Neuronal stem cell (in vitro differentiated cells): ENCODE results near the gene KLRC4.
A peak's percentile ranks its signal among the peaks of the same experiment; 100 is the strongest.
"Not testable (repeated sequence)": the region's sequence is repeated elsewhere in the genome, so short reads cannot be mapped to it uniquely, and the experiment has no call there.

Experiments used
- DNase-seq: peaks from one replicate; pipeline ENCODE4 v3.0.0-alpha.2; 2013; ENCODE audit warnings: low spot score
- H2AFZ ChIP-seq: one replicate; pipeline ENCODE4 v1.6.1; 2013; ENCODE audit warnings: mild to moderate bottlenecking, low read length, inconsistent platforms
- H2AK5ac ChIP-seq: 2 replicates; pipeline ENCODE4 v1.6.1; 2013; ENCODE audit warnings: low read depth, mild to moderate bottlenecking, inconsistent platforms, low read length, moderate library complexity, mixed read lengths
- H2BK120ac ChIP-seq: 2 replicates; pipeline ENCODE4 v1.6.1; 2013; ENCODE audit warnings: low read depth, mild to moderate bottlenecking, inconsistent platforms, low read length, moderate library complexity, mixed read lengths
- H2BK12ac ChIP-seq: one replicate; pipeline ENCODE4 v1.6.1; 2013; ENCODE audit warnings: low read length, inconsistent platforms
- H2BK15ac ChIP-seq: 2 replicates; pipeline ENCODE4 v1.6.1; 2013; ENCODE audit warnings: mild to moderate bottlenecking, low read length, inconsistent platforms, mixed read lengths
- H2BK5ac ChIP-seq: one replicate; pipeline ENCODE4 v1.6.1; 2013; ENCODE audit warnings: inconsistent platforms, mild to moderate bottlenecking, low read length, moderate library complexity
- H3K14ac ChIP-seq: one replicate; pipeline ENCODE4 v1.6.1; 2013; ENCODE audit warnings: low read length, inconsistent platforms
- H3K18ac ChIP-seq: 2 replicates; pipeline ENCODE4 v1.6.1; 2013; ENCODE audit warnings: low read length, inconsistent platforms
- H3K23ac ChIP-seq: 2 replicates; pipeline ENCODE4 v1.6.1; 2013; ENCODE audit warnings: low read depth, mild to moderate bottlenecking, mixed read lengths, low read length, inconsistent platforms; ENCODE audit not compliant: poor library complexity
- H3K27ac ChIP-seq: replicated peaks from 3 replicates; pipeline ENCODE4 v1.5.1; 2013; ENCODE audit warnings: low read length, inconsistent platforms
- H3K27me3 ChIP-seq, 3 experiments: 2 replicates each; pipeline ENCODE4 v1.6.1; 2013; ENCODE audit warnings: low read length in 3 of 3, mild to moderate bottlenecking in 2 of 3, inconsistent platforms in 1 of 3, low read depth in 1 of 3, mixed read lengths in 1 of 3, moderate library complexity in 1 of 3; ENCODE audit not compliant: control insufficient read depth in 3 of 3, insufficient read depth in 3 of 3
- H3K36me3 ChIP-seq, 2 donors: replicated peaks in 1 of 2; 2 replicates each; pipeline ENCODE4 v1.6.1; 2013; ENCODE audit warnings: low read length in 2 of 2; ENCODE audit not compliant: control insufficient read depth in 2 of 2, insufficient read depth in 2 of 2
- H3K4ac ChIP-seq: 2 replicates; pipeline ENCODE4 v1.6.1; 2013; ENCODE audit warnings: inconsistent platforms, mild to moderate bottlenecking, low read length, moderate library complexity
- H3K4me1 ChIP-seq, 2 donors: 1 replicate in 1 of 2; 2 replicates in 1 of 2; pipeline ENCODE4 v1.6.1; 2013; ENCODE audit warnings: low read length in 2 of 2, low read depth in 1 of 2; ENCODE audit not compliant: control insufficient read depth in 2 of 2, insufficient read depth in 1 of 2
- H3K4me2 ChIP-seq: one replicate; pipeline ENCODE4 v1.6.1; 2013; ENCODE audit warnings: mild to moderate bottlenecking, low read length, inconsistent platforms; ENCODE audit not compliant: insufficient read depth, poor library complexity, severe bottlenecking
- H3K4me3 ChIP-seq, 2 donors: 2 replicates each; pipeline ENCODE4 v1.5.1; 2013; ENCODE audit warnings: low read length in 2 of 2, mild to moderate bottlenecking in 2 of 2, inconsistent platforms in 1 of 2, moderate library complexity in 1 of 2
- H3K79me1 ChIP-seq: one replicate; pipeline ENCODE4 v1.6.1; 2013; ENCODE audit warnings: low read depth, mild to moderate bottlenecking, inconsistent platforms, low read length, moderate library complexity
- H3K9ac ChIP-seq: one replicate; pipeline ENCODE4 v1.6.1; 2013; ENCODE audit warnings: mild to moderate bottlenecking, low read depth, low read length, inconsistent platforms; ENCODE audit not compliant: poor library complexity
- H3K9me3 ChIP-seq, 2 donors: replicated peaks in 1 of 2; 2 replicates each; pipeline versions ENCODE3 to v1.6.1; 2013; ENCODE audit warnings: low read length in 2 of 2, mild to moderate bottlenecking in 2 of 2, inconsistent platforms in 1 of 2, low read depth in 1 of 2, mixed read lengths in 1 of 2, moderate library complexity in 1 of 2; ENCODE audit not compliant: control insufficient read depth in 2 of 2, insufficient read depth in 1 of 2
- H4K8ac ChIP-seq: one replicate; pipeline ENCODE4 v1.6.1; 2013; ENCODE audit warnings: low read depth, mild to moderate bottlenecking, inconsistent platforms, low read length, moderate library complexity
- H4K91ac ChIP-seq: one replicate; pipeline ENCODE4 v1.6.1; 2013; ENCODE audit warnings: low read length, low read depth, mild to moderate bottlenecking, inconsistent platforms; ENCODE audit not compliant: poor library complexity
- WGBS, 2 donors: extraction: QIAGEN DNeasy Blood & Tissue Kit; methylation state at CpG; one replicate each; pipeline ENCODE4 v1.1.7; 2013; ENCODE audit warnings: missing lambda C conversion rate in 2 of 2, mixed read lengths in 1 of 2; ENCODE audit not compliant: insufficient read length in 2 of 2, insufficient replicate concordance in 1 of 2; ENCODE audit errors: extremely low coverage in 2 of 2; 5-methylcytosine and 5-hydroxymethylcytosine counted together

KLRC4 gene

DNA sequence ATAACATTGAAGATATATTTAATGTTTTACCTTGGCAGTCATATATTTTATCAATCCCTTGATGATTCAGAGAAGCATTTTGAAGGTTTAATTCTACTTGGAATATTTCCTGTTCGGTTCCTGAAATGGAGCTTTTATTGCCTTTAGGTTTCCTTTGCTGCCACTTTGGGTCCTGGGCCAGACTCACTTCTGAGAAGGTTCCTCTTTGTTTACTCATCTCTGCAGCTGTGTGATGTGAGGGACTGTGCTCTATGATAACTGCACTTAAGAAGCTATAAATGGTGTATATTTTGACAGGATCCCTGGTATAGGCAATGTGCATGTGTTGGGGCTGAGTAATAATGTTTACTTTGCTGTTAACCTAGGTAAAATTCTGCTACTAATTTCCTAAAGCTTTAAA lies 10.8 kb upstream of the KLRC4 start, which contains the start of gene KLRC3:
Gene KLRC3, minus strand, starts transcription at position 262 of the 400 bp plus-strand sequence. Its CDS starts 45 bp downstream, at position 217.
- not testable (repeated sequence) for DNase-seq, H4K91ac ChIP-seq, H3K27ac ChIP-seq, H4K8ac ChIP-seq, H2BK120ac ChIP-seq, H3K27me3 ChIP-seq, H3K18ac ChIP-seq, H3K23ac ChIP-seq, H3K4ac ChIP-seq, H3K9ac ChIP-seq, H2AFZ ChIP-seq, H3K79me1 ChIP-seq, H2BK12ac ChIP-seq, H2BK5ac ChIP-seq, H3K4me3 ChIP-seq, H3K9me3 ChIP-seq, H3K36me3 ChIP-seq, H2BK15ac ChIP-seq, H3K4me2 ChIP-seq, H2AK5ac ChIP-seq, H3K4me1 ChIP-seq, H3K14ac ChIP-seq
- no CpG with 5 or more reads among the region's 1 CpG for WGBS, 2 donors

DNA sequence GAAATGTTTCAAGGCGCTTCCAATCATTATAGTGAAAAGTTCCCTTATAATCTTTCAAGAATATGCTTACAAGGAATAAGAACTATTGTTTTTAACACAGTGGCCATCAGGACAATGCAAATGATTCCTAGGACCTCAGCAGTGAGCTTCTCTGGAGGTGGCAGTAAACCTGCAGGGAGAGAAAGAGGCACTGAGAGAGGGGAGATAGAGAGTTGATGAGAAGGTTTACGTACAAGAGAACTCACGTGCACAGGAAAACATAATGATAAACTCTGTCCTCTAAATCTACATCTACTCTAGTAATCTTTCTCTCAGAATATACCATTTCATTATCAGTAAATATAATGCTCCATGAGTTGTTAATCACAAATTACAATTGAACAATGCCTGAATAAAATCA lies 715 bp downstream of the KLRC4 start:
- no peak overlapping the region for H3K9ac ChIP-seq
- no peak overlapping the region for H2BK5ac ChIP-seq
- no peak overlapping the region for H3K14ac ChIP-seq
- H4K8ac ChIP-seq, result no peak overlapping the region
- H3K4ac ChIP-seq, result no peak overlapping the region
- H3K79me1 ChIP-seq, result no peaks in the 10 kb centered on the region
- no CpG with 5 or more reads among the region's 3 CpGs for WGBS, 2 donors
- no peak overlapping the region for H4K91ac ChIP-seq
- no peak overlapping the region for H3K27ac ChIP-seq
- no peaks in the 10 kb centered on the region for H3K4me1 ChIP-seq
- no peaks in the 10 kb centered on the region for H3K9me3 ChIP-seq
- no peak overlapping the region for H3K23ac ChIP-seq
- no peak overlapping the region for H2BK12ac ChIP-seq
- no peak overlapping the region for H3K18ac ChIP-seq
- no peak overlapping the region for H2BK15ac ChIP-seq
- H2AFZ ChIP-seq, result no peak overlapping the region
- no peak overlapping the region for H3K4me2 ChIP-seq
- H3K36me3 ChIP-seq, result no peaks in the 10 kb centered on the region
- no peak overlapping the region for H2BK120ac ChIP-seq
- H3K4me3 ChIP-seq, result no peak overlapping the region
- H2AK5ac ChIP-seq, result no peak overlapping the region
- no peaks in the 10 kb centered on the region for H3K27me3 ChIP-seq
- no peak for DNase-seq

DNA sequence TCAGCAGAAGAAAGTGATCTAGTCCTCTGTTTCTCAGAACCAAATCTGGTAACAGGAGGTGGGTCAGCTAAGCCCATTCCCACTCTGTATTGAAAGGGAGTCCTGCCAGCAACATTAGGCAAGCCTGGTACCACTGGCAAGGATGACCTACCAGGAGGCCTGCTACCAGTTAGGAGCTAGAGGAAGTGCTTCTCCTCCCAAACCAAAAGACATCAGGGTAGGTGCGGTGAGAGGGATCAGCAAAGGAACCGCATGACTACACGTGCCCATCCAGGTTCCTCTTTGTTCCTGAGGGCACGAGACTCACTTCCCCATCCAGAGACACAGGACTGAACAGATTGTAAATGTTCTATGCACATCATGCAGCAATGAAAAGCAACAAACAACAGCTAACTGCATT lies 2.8 kb downstream of the KLRC4 start:
- no CpG with 5 or more reads among the region's 4 CpGs for WGBS, 2 donors
- peak overlapping the region; percentile 36 for H2AFZ ChIP-seq
- H2AK5ac ChIP-seq, result no peak overlapping the region
- no peaks in the 10 kb centered on the region for H3K4me1 ChIP-seq
- H3K23ac ChIP-seq, result no peak overlapping the region
- no peaks in the 10 kb centered on the region for H3K27me3 ChIP-seq
- H3K4ac ChIP-seq, result no peak overlapping the region
- H3K9ac ChIP-seq, result no peak overlapping the region
- no peak overlapping the region for H2BK5ac ChIP-seq
- H3K27ac ChIP-seq, result no peak overlapping the region
- H3K4me2 ChIP-seq, result no peak overlapping the region
- no peak overlapping the region for H2BK12ac ChIP-seq
- H4K8ac ChIP-seq, result no peak overlapping the region
- no peaks in the 10 kb centered on the region for H3K36me3 ChIP-seq
- no peaks in the 10 kb centered on the region for H3K79me1 ChIP-seq
- H4K91ac ChIP-seq, result no peak overlapping the region
- no peak overlapping the region for H2BK15ac ChIP-seq
- DNase-seq, result no peak
- H3K18ac ChIP-seq, result no peak overlapping the region
- no peak overlapping the region for H2BK120ac ChIP-seq
- H3K9me3 ChIP-seq, result no peaks in the 10 kb centered on the region
- H3K4me3 ChIP-seq, result no peak overlapping the region
- no peak overlapping the region for H3K14ac ChIP-seq

DNA sequence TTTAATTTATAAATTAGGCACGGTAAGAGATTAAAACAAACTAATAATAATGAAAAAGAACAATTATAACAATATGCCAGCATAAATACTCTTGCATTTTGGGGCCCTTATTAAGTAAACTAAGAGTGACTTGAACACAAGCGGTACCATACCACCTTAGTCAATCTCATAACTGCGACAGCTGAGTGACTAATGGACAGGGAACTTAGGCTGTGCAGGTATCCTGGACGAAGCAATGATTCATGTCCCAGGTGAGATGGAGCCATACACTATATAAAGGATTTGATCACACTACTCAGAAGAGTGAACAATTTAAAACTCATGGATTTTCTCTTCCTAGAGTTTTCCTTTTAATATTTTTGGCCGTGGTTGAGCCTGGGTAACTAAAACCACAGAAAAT lies 4.3 kb downstream of the KLRC4 start:
- H3K14ac ChIP-seq, result no peak overlapping the region
- H3K36me3 ChIP-seq, result no peaks in the 10 kb centered on the region
- H2BK120ac ChIP-seq, result no peak overlapping the region
- H3K4me2 ChIP-seq, result no peak overlapping the region
- no peak overlapping the region for H3K27ac ChIP-seq
- H3K27me3 ChIP-seq, result no peaks in the 10 kb centered on the region
- H3K9ac ChIP-seq, result no peak overlapping the region
- WGBS, 2 donors, result no CpG with 5 or more reads among the region's 5 CpGs
- no peak overlapping the region for H3K4me3 ChIP-seq
- no peak overlapping the region for H3K18ac ChIP-seq
- H2BK12ac ChIP-seq, result no peak overlapping the region
- H4K91ac ChIP-seq, result no peak overlapping the region
- H2AFZ ChIP-seq, result no peak overlapping the region
- H4K8ac ChIP-seq, result no peak overlapping the region
- no peak overlapping the region for H2BK15ac ChIP-seq
- no peak overlapping the region for H2AK5ac ChIP-seq
- no peaks in the 10 kb centered on the region for H3K9me3 ChIP-seq
- H3K4me1 ChIP-seq, result no peaks in the 10 kb centered on the region
- no peak overlapping the region for H2BK5ac ChIP-seq
- H3K23ac ChIP-seq, result no peak overlapping the region
- no peak overlapping the region for H3K4ac ChIP-seq
- no peak for DNase-seq
- no peaks in the 10 kb centered on the region for H3K79me1 ChIP-seq
